IMR-90 (cell line): ENCODE results near the gene SIRT7. TPM values are rescaled to one million over a fixed set of nuclear protein-coding genes. Genes with fewer than 3 reads are reported as not detected.
A peak's percentile ranks its signal among the peaks of the same experiment; 100 is the strongest.

ENCODE experiments used
- ATAC-seq: fragments of 200-7000 bp; cut with Tn5 transposase; 2 replicates; pipeline ENCODE4 v1.9.1; 2020; ENCODE audit warnings: low read depth, mild to moderate bottlenecking, moderate library complexity
- BruUV-seq: library from RNA; stranded (reverse); fragments of 400-500 nt; replicated peaks from 2 replicates; lab custom pipeline; 2021; lab: Mats Ljungman, UMichigan
- CTCF ChIA-PET: fragments of 300-600 bp; formaldehyde crosslinking; extraction: SDS; loops from one replicate; lab custom pipeline; 2021; ENCODE audit warnings: antibody characterized with exemption; lab: Yijun Ruan, JAX
- POLR2A ChIA-PET: fragments of 300-600 bp; sonication (Branson Sonifier 250); formaldehyde crosslinking; loops from one replicate; lab custom pipeline; 2022; ENCODE audit warnings: antibody characterized with exemption; ENCODE audit not compliant: unreplicated experiment; lab: Charles Lee
- DNase-seq: peaks from one replicate; pipeline ENCODE4 v3.0.0; 2013
- H2AFZ ChIP-seq: replicated peaks from 2 replicates; pipeline ENCODE3; 2013; ENCODE audit warnings: low read length, mild to moderate bottlenecking; ENCODE audit not compliant: poor library complexity
- H2AK5ac ChIP-seq: 2 replicates; pipeline ENCODE4 v1.6.1; 2013; ENCODE audit warnings: low read depth, low read length, inconsistent platforms
- H2AK9ac ChIP-seq: replicated peaks from 2 replicates; pipeline ENCODE3; 2013; ENCODE audit warnings: mild to moderate bottlenecking, low read depth, low read length, moderate library complexity; ENCODE audit not compliant: poor library complexity
- H2BK120ac ChIP-seq: 2 replicates; pipeline ENCODE4 v1.6.1; 2013; ENCODE audit warnings: low read depth, low read length, inconsistent platforms
- H2BK15ac ChIP-seq: 3 replicates; pipeline ENCODE4 v1.6.1; 2013; ENCODE audit warnings: low read depth, low read length, inconsistent platforms
- H2BK20ac ChIP-seq: 2 replicates; pipeline ENCODE4 v1.6.1; 2013; ENCODE audit warnings: low read depth, mild to moderate bottlenecking, inconsistent platforms, low read length, moderate library complexity
- H2BK5ac ChIP-seq: 2 replicates; pipeline ENCODE4 v1.6.1; 2013; ENCODE audit warnings: mild to moderate bottlenecking, low read depth, low read length, inconsistent platforms; ENCODE audit not compliant: poor library complexity, severe bottlenecking
- H3K14ac ChIP-seq: replicated peaks from 2 replicates; pipeline ENCODE4 v1.6.1; 2013; ENCODE audit warnings: low read depth, low read length, inconsistent platforms
- H3K18ac ChIP-seq: 2 replicates; pipeline ENCODE4 v1.6.1; 2013; ENCODE audit warnings: low read depth, low read length, control low read depth
- H3K23ac ChIP-seq: 2 replicates; pipeline ENCODE4 v1.6.1; 2013; ENCODE audit warnings: low read depth, low read length, inconsistent platforms
- H3K27ac ChIP-seq: 2 replicates; pipeline ENCODE4 v1.5.1; 2013; ENCODE audit warnings: mild to moderate bottlenecking, control low read depth, low read length; ENCODE audit not compliant: insufficient read depth
- H3K27me3 ChIP-seq: 2 replicates; pipeline ENCODE4 v1.6.1; 2013; ENCODE audit warnings: low read length; ENCODE audit not compliant: control insufficient read depth, insufficient read depth
- H3K36me3 ChIP-seq: 2 replicates; pipeline ENCODE4 v1.6.1; 2013; ENCODE audit warnings: low read length, mixed read lengths; ENCODE audit not compliant: control insufficient read depth, insufficient read depth
- H3K4ac ChIP-seq: 2 replicates; pipeline ENCODE4 v1.6.1; 2013; ENCODE audit warnings: low read depth, low read length, inconsistent platforms
- H3K4me1 ChIP-seq: 2 replicates; pipeline ENCODE4 v1.6.1; 2013; ENCODE audit warnings: low read length, mixed read lengths; ENCODE audit not compliant: control insufficient read depth, insufficient read depth
- H3K4me2 ChIP-seq: 2 replicates; pipeline ENCODE4 v1.6.1; 2013; ENCODE audit warnings: low read depth, mild to moderate bottlenecking, control low read depth, low read length, moderate library complexity
- H3K4me3 ChIP-seq: 2 replicates; pipeline ENCODE4 v1.5.1; 2013; ENCODE audit warnings: low read depth, mild to moderate bottlenecking, control low read depth, low read length, moderate library complexity; ENCODE audit not compliant: insufficient read depth
- H3K56ac ChIP-seq: 2 replicates; pipeline ENCODE4 v1.6.1; 2013; ENCODE audit warnings: low read length, inconsistent platforms; ENCODE audit not compliant: insufficient read depth; ENCODE audit errors: extremely low read depth
- H3K79me1 ChIP-seq, 2 experiments: 2 replicates each; pipeline ENCODE4 v1.6.1; 2013; ENCODE audit warnings: low read length in 2 of 2, inconsistent platforms in 1 of 2, low read depth in 1 of 2
- H3K9ac ChIP-seq: 2 replicates; pipeline ENCODE4 v1.6.1; 2013; ENCODE audit warnings: low read depth, low read length, control low read depth
- H3K9me1 ChIP-seq: 2 replicates; pipeline ENCODE4 v1.6.1; 2013; ENCODE audit warnings: low read length, inconsistent platforms; ENCODE audit not compliant: insufficient read depth
- H3K9me3 ChIP-seq: 2 replicates; pipeline ENCODE4 v1.6.1; 2013; ENCODE audit warnings: low read length; ENCODE audit not compliant: control insufficient read depth, insufficient read depth
- H4K20me1 ChIP-seq: 2 replicates; pipeline ENCODE4 v1.6.1; 2013; ENCODE audit warnings: low read length, inconsistent platforms; ENCODE audit not compliant: insufficient read depth
- H4K5ac ChIP-seq: 2 replicates; pipeline ENCODE4 v1.6.1; 2013; ENCODE audit warnings: mild to moderate bottlenecking, low read depth, low read length, control low read depth
- H4K8ac ChIP-seq, 2 experiments: 2 replicates each; pipeline ENCODE4 v1.6.1; 2013; ENCODE audit warnings: low read depth in 2 of 2, low read length in 2 of 2, control low read depth in 1 of 2, inconsistent platforms in 1 of 2
- H4K91ac ChIP-seq: 2 replicates; pipeline ENCODE4 v1.6.1; 2013; ENCODE audit warnings: low read depth, low read length, inconsistent platforms; ENCODE audit not compliant: insufficient read depth
- BHLHE40 ChIP-seq: fragments of 150-350 bp; IDR thresholded peaks from 2 replicates; pipeline ENCODE4 v1.6.1; 2016; ENCODE audit warnings: mild to moderate bottlenecking, low read depth, low read length
- CEBPB ChIP-seq: IDR thresholded peaks from 2 replicates; pipeline ENCODE4 v1.6.1; 2012; ENCODE audit warnings: low read depth, low read length, improper control_type of control experiment
- CHD1 ChIP-seq: IDR thresholded peaks from 2 replicates; pipeline ENCODE4 v1.6.1; 2012; ENCODE audit warnings: low read depth, low read length, improper control_type of control experiment
- CTCF ChIP-seq: conservative IDR thresholded peaks from 2 replicates; pipeline ENCODE4 v1.5.1; 2012; ENCODE audit warnings: mild to moderate bottlenecking, low read depth, low read length, improper control_type of control experiment
- ELK1 ChIP-seq: fragments of 150-350 bp; IDR thresholded peaks from 2 replicates; pipeline ENCODE4 v1.6.1; 2016; ENCODE audit warnings: low read depth, mild to moderate bottlenecking, low read length, moderate library complexity, borderline replicate concordance
- MAFK ChIP-seq: IDR thresholded peaks from 2 replicates; pipeline ENCODE4 v1.6.1; 2012; ENCODE audit warnings: low read depth, low read length, improper control_type of control experiment
- MAZ ChIP-seq: IDR thresholded peaks from 2 replicates; pipeline ENCODE4 v1.6.1; 2012; ENCODE audit warnings: low read depth, mild to moderate bottlenecking, low read length, improper control_type of control experiment, moderate library complexity, borderline replicate concordance
- NFE2L2 ChIP-seq: fragments of 150-350 bp; IDR thresholded peaks from 2 replicates; pipeline ENCODE4 v1.6.1; 2016; ENCODE audit warnings: low read depth, mild to moderate bottlenecking, low read length
- POLR2A ChIP-seq: IDR thresholded peaks from 2 replicates; pipeline ENCODE4 v1.6.1; 2012; ENCODE audit warnings: mild to moderate bottlenecking, low read depth, low read length
- RAD21 ChIP-seq: IDR thresholded peaks from 2 replicates; pipeline ENCODE4 v1.6.1; 2012; ENCODE audit warnings: low read length, improper control_type of control experiment
- RCOR1 ChIP-seq: IDR thresholded peaks from 2 replicates; pipeline ENCODE4 v1.6.1; 2012; ENCODE audit warnings: mild to moderate bottlenecking, low read length, improper control_type of control experiment; ENCODE audit not compliant: insufficient replicate concordance
- RFX5 ChIP-seq: IDR thresholded peaks from 2 replicates; pipeline ENCODE4 v1.8.0; 2012; ENCODE audit warnings: low read depth, mild to moderate bottlenecking, low read length, moderate library complexity
- SMC3 ChIP-seq: fragments of 150-350 bp; IDR thresholded peaks from 2 replicates; pipeline ENCODE4 v1.6.1; 2016; ENCODE audit warnings: low read depth, mild to moderate bottlenecking, antibody characterized with exemption, low read length, moderate library complexity
- USF2 ChIP-seq: fragments of 150-350 bp; IDR thresholded peaks from 2 replicates; pipeline ENCODE4 v1.6.1; 2017; ENCODE audit warnings: mild to moderate bottlenecking, antibody characterized with exemption, low read length, low read depth
- WGBS, 2 experiments: methylation state at CpG; one replicate each; pipeline versions ENCODE4 v1.1.5 to v1.1.7; 2013; ENCODE audit warnings: missing lambda C conversion rate in 2 of 2; ENCODE audit not compliant: insufficient read length in 1 of 2; ENCODE audit errors: extremely low coverage in 2 of 2; 5-methylcytosine and 5-hydroxymethylcytosine counted together
- dilution Hi-C: fragments of 300-500 bp; cut with HindIII; formaldehyde crosslinking; loops from one replicate; pipeline ENCODE4 v1.14.3; 2018; ENCODE audit warnings: low sequenced_read_pairs; ENCODE audit not compliant: unreplicated experiment
- in situ Hi-C: fragments of 300-500 bp; cut with MboI; formaldehyde crosslinking; loops from 3 replicates; pipeline ENCODE4 v1.14.3; 2019; ENCODE audit warnings: low sequenced_read_pairs, inconsistent platforms, mixed read lengths
- intact Hi-C: fragments of 100-400 bp; cut with micrococcal nuclease; formaldehyde crosslinking; loops from 2 replicates; pipeline ENCODE4 v1.10.0; 2022
- polyA plus RNA-seq, 3 experiments: library from polyadenylated mRNA; depleted of rRNA; stranded (reverse); fragments of >200 nt; gene quantifications; 2 replicates each; pipeline ENCODE4 v1.2.3, GENCODE V29; 2012; ENCODE audit warnings: low replicate concordance in 1 of 3
- total RNA-seq: library from RNA; depleted of rRNA; stranded (reverse); fragments of >200 nt; gene quantifications from 2 replicates; pipeline ENCODE4 v1.2.3, GENCODE V29; 2012

Gene SIRT7
- total and polyA plus RNA-seq, 2 of the 4 experiments (the other 2 are of a cell fraction), result 14.5 to 19.8 TPM

- Histone ChIP-seq H4K91ac (no peak overlapping the region), H4K5ac (no peak overlapping the region), H2BK20ac (no peak overlapping the region), H3K36me3 (peaks cover 14% of the 10 kb centered on the region; the same call in 1 of the 2 replicates), H2BK120ac (no peak overlapping the region), H3K14ac (no peak overlapping the region), H3K79me1 (peaks cover 0 to 19% of the 10 kb centered on the region in 2 experiments; a peak in 2 of 4 replicates), H2BK15ac (no peak overlapping the region), H3K18ac (no peak overlapping the region), H2BK5ac (no peak overlapping the region), H4K20me1 (peaks cover 11% of the 10 kb centered on the region), H2AFZ (peak overlapping the region; percentile 40), H3K4me2 (no peak overlapping the region), H4K8ac (no peak overlapping the region), H3K23ac (no peak overlapping the region), H2AK5ac (no peak overlapping the region), H3K4ac (no peak overlapping the region), H3K9ac (no peak overlapping the region), H3K9me3 (no peaks in the 10 kb centered on the region), H3K27me3 (no peaks in the 10 kb centered on the region), H3K56ac (no peak overlapping the region), H3K9me1 (0 out of 2 replicates have a peak, but pooled peaks cover 7% of the 10 kb centered on the region), H2AK9ac (no peak overlapping the region), H3K4me1 (peaks cover 6% of the 10 kb centered on the region), H3K4me3 (no peak overlapping the region), H3K27ac (no peak overlapping the region)
- ATAC-seq (no peak), DNase-seq (no peak)
- 98% methylated on average over 5 of the region's 10 CpGs; no CpG with 5 or more reads in 1 of the 2 experiments for WGBS, 2 experiments
- ChIA-PET POLR2A (no interaction called here), CTCF (no interaction called here)
- dilution Hi-C loops (no loop called here), in situ Hi-C loops (no loop called here), intact Hi-C loops (no loop called here)
- BruUV-seq, result no TSS peak
- no peak for TF ChIP-seq CHD1
- no peak for TF ChIP-seq MAZ
- TF ChIP-seq ELK1, result no peak
- no peak for TF ChIP-seq CEBPB
- no peak for TF ChIP-seq RCOR1
- TF ChIP-seq RAD21, result no peak
- no peak for TF ChIP-seq RFX5
- TF ChIP-seq POLR2A, result no peak
- no peak for TF ChIP-seq SMC3
- TF ChIP-seq BHLHE40, result no peak
- TF ChIP-seq NFE2L2, result no peak
- TF ChIP-seq CTCF, result no peak
- TF ChIP-seq USF2, result no peak
- no peak for TF ChIP-seq MAFK
Measured at GRCh38 chr17:81905993-81906392, 12.0 kb downstream of the SIRT7 start.
